ENCODE measurements around the gene UST. TPM values are rescaled to one million over a fixed set of nuclear protein-coding genes. Genes with fewer than 3 reads are reported as not detected.

The UST gene
- total RNA-seq, 1 donor from 2014 or later = 17.1 TPM

- peaks cover 37% of the 10 kb centered on the region for H3K4me1 Mint-ChIP-seq (ENCODE audit: low read depth)
- no peaks in the 10 kb centered on the region for H3K27me3 Mint-ChIP-seq (ENCODE audit: low read depth)
- no peak overlapping the region for H3K4me3 Mint-ChIP-seq (ENCODE audit: unreplicated experiment)
- H3K9me3 Mint-ChIP-seq (ENCODE audit: low read depth) = no peaks in the 10 kb centered on the region
- no peak for TF ChIP-seq CTCF (IDR thresholded peaks at IDR 0.05)
- H3K27ac Mint-ChIP-seq (ENCODE audit: unreplicated experiment) = no peak overlapping the region
- no peak for DNase-seq (ENCODE audit: low spot score)
- no peaks in the 10 kb centered on the region for H3K36me3 Mint-ChIP-seq (ENCODE audit: low read depth)
Observed at GRCh38 chr6:148885136-148885865, 138.5 kb downstream of the UST start.

GRCh38 chr6:148885925-148886845 is 139.4 kb downstream of the UST start:
- H3K4me1 Mint-ChIP-seq (ENCODE audit: low read depth) = peaks cover 46% of the 10 kb centered on the region

GRCh38 chr6:148887181-148887580 is 140.4 kb downstream of the UST start:
- no peak for TF ChIP-seq CTCF (IDR thresholded peaks at IDR 0.05)
- Mint-ChIP-seq H3K27ac (ENCODE audit: unreplicated experiment) (no peak overlapping the region), H3K27me3 (ENCODE audit: low read depth) (no peaks in the 10 kb centered on the region), H3K36me3 (ENCODE audit: low read depth) (no peaks in the 10 kb centered on the region), H3K4me1 (ENCODE audit: low read depth) (peaks cover 48% of the 10 kb centered on the region), H3K4me3 (ENCODE audit: unreplicated experiment) (no peak overlapping the region), H3K9me3 (ENCODE audit: low read depth) (no peaks in the 10 kb centered on the region)
- DNase-seq (ENCODE audit: low spot score) = no peak

More at GRCh38 chr6:148885925-148886845, 139.4 kb downstream of the UST start:
- DNase-seq (ENCODE audit: low spot score) = no peak
- Mint-ChIP-seq H3K36me3 (ENCODE audit: low read depth) (no peaks in the 10 kb centered on the region), H3K9me3 (ENCODE audit: low read depth) (no peaks in the 10 kb centered on the region), H3K27me3 (ENCODE audit: low read depth) (no peaks in the 10 kb centered on the region), H3K27ac (ENCODE audit: unreplicated experiment) (no peak overlapping the region), H3K4me3 (ENCODE audit: unreplicated experiment) (no peak overlapping the region)
- no peak for TF ChIP-seq CTCF (IDR thresholded peaks at IDR 0.05)

- Mint-ChIP-seq H3K27ac (ENCODE audit: unreplicated experiment) (peak overlapping the region; percentile 69), H3K36me3 (ENCODE audit: low read depth) (no peaks in the 10 kb centered on the region), H3K4me1 (ENCODE audit: low read depth) (peaks cover 45% of the 10 kb centered on the region), H3K4me3 (ENCODE audit: unreplicated experiment) (no peak overlapping the region), H3K9me3 (ENCODE audit: low read depth) (no peaks in the 10 kb centered on the region), H3K27me3 (ENCODE audit: low read depth) (no peaks in the 10 kb centered on the region)
- no peak for TF ChIP-seq CTCF (IDR thresholded peaks at IDR 0.05)
- no peak for DNase-seq (ENCODE audit: low spot score)
Observed at GRCh38 chr6:148888856-148889255, 142.0 kb downstream of the UST start.

- peak overlapping the region; percentile 46 for H3K4me3 Mint-ChIP-seq (ENCODE audit: unreplicated experiment)
- no peaks in the 10 kb centered on the region for H3K27me3 Mint-ChIP-seq (ENCODE audit: low read depth)
- DNase-seq (ENCODE audit: low spot score) = no peak
- peaks cover 45% of the 10 kb centered on the region for H3K4me1 Mint-ChIP-seq (ENCODE audit: low read depth)
- H3K36me3 Mint-ChIP-seq (ENCODE audit: low read depth) = no peaks in the 10 kb centered on the region
- no peak for TF ChIP-seq CTCF (IDR thresholded peaks at IDR 0.05)
- H3K9me3 Mint-ChIP-seq (ENCODE audit: low read depth) = no peaks in the 10 kb centered on the region
- peak overlapping the region; percentile 94 for H3K27ac Mint-ChIP-seq (ENCODE audit: unreplicated experiment)
Observed at GRCh38 chr6:148890096-148890495, 143.3 kb downstream of the UST start.
